Endothelial cell of coronary artery (primary cell): ENCODE measurements around the gene EBI3. TPM values are rescaled to one million over a fixed set of nuclear protein-coding genes. Genes with fewer than 3 reads are reported as not detected.

Experiments used
- total RNA-seq: library from RNA; depleted of rRNA; stranded (reverse); fragments of >200 nt; gene quantifications from 2 replicates; pipeline ENCODE4 v1.2.3, GENCODE V29; 2014

The EBI3 gene
- total RNA-seq = 0.18 and 0.66 TPM in 2 replicates

GRCh38 chr19:4229179-4229931, at the start of gene EBI3:
Gene EBI3 (plus strand): TSS chr19:4229523. CDS start chr19:4229551, 28 bp downstream.

DNA sequence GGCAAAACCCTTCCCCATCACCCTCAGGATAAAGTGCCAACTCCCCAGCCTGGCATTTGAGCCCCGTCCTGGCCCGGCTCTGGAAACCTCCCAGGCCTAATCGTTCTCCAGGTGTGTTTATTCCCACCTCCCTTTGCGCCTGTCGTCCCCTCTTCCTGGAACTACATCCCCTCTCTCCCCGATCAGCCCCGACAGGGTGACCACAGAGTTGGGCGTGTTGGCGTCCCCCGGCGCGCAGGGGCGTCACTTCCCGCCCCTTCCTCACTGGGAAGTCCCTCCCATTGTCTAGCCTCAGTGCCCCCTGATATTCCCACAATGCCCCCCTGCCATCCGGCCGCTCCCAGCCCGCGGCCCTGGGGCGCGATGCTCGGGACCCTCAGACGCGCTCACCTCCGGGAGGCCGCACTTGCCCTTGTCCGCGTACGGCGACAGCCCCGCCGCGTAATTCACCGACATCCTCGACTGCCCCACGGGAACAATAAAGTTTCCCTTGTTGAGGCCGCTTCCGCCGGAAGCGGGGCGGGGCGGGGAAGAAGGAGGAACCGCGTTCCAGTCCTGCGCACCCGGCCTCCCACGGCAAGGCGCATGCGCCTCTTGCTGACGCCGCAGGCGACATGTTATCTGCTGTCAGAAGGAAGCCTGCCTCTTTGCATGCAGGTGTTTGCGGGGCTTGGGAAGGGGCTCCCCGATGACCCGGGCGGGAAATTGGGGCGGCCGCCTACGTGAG, 47.1 kb upstream of the EBI3 start, which contains the start of the genes ANKRD24 and SIRT6:
TSS of gene ANKRD24 (plus strand) at position 606 of the 727 bp plus-strand sequence. CDS start 3,737 bp downstream, outside the sequence.
TSS of gene SIRT6 (minus strand) at position 480 of the 727 bp plus-strand sequence. CDS start at position 456, 24 bp downstream.

GRCh38 chr19:4246767-4247593, 17.7 kb downstream of the EBI3 start, which contains the start of gene YJU2:
Gene YJU2 (plus strand): TSS chr19:4247080. CDS start chr19:4247147, 67 bp downstream.

GRCh38 chr19:4278419-4279266, 49.3 kb downstream of the EBI3 start, which contains the start of gene SHD:
Gene SHD (plus strand): TSS chr19:4279266. CDS start chr19:4280064, 798 bp downstream.

Other genes starting within 250 kb of the EBI3 start
- 2,645 and 3,536 TPM in 2 replicates for gene EEF2, start 244.1 kb upstream of the EBI3 start, total RNA-seq
- 24.5 and 24.6 TPM in 2 replicates for gene PIAS4, start 221.8 kb upstream of the EBI3 start, total RNA-seq
- gene ZBTB7A, start 162.6 kb upstream of the EBI3 start, total RNA-seq = 8.4 and 15.1 TPM in 2 replicates
- gene MAP2K2, start 105.4 kb upstream of the EBI3 start, total RNA-seq = 178 and 202 TPM in 2 replicates
- gene CREB3L3, start 75.9 kb upstream of the EBI3 start, total RNA-seq = not detected in 2 replicates
- gene SIRT6, start 47.0 kb upstream of the EBI3 start, total RNA-seq = 8.9 and 11.7 TPM in 2 replicates
- 0.18 and 0.38 TPM in 2 replicates for gene ANKRD24, start 46.8 kb upstream of the EBI3 start, total RNA-seq
- 17.4 and 20.4 TPM in 2 replicates for gene YJU2, start 17.6 kb downstream of the EBI3 start, total RNA-seq
- not detected in 2 replicates for gene SHD, start 49.7 kb downstream of the EBI3 start, total RNA-seq
- gene TMIGD2, start 72.9 kb downstream of the EBI3 start, total RNA-seq = not detected in 2 replicates
- 20.6 and 28.9 TPM in 2 replicates for gene FSD1, start 75.1 kb downstream of the EBI3 start, total RNA-seq
- gene STAP2, start 109.3 kb downstream of the EBI3 start, total RNA-seq = 7.9 and 17.1 TPM in 2 replicates
- gene MPND, start 114.0 kb downstream of the EBI3 start, total RNA-seq = 7.7 and 9.6 TPM in 2 replicates
- 41.4 and 42.6 TPM in 2 replicates for gene SH3GL1, start 171.0 kb downstream of the EBI3 start, total RNA-seq
- 8.6 and 13.9 TPM in 2 replicates for gene CHAF1A, start 173.1 kb downstream of the EBI3 start, total RNA-seq
- gene UBXN6, start 228.3 kb downstream of the EBI3 start, total RNA-seq = 81.5 and 101 TPM in 2 replicates
- 67.5 and 70.9 TPM in 2 replicates for gene HDGFL2, start 242.8 kb downstream of the EBI3 start, total RNA-seq